Activated CD8-positive, alpha-beta memory T cell treated with anti-CD3 and anti-CD28 coated beads, Interleukin-2, amount 50 U/mL, for 48 hours (primary cell): ENCODE results near the gene FUBP3.

Experiments used
- DNase-seq: peaks from one replicate; pipeline ENCODE4 v3.0.0-alpha.2; 2020

FUBP3 gene, protein sequence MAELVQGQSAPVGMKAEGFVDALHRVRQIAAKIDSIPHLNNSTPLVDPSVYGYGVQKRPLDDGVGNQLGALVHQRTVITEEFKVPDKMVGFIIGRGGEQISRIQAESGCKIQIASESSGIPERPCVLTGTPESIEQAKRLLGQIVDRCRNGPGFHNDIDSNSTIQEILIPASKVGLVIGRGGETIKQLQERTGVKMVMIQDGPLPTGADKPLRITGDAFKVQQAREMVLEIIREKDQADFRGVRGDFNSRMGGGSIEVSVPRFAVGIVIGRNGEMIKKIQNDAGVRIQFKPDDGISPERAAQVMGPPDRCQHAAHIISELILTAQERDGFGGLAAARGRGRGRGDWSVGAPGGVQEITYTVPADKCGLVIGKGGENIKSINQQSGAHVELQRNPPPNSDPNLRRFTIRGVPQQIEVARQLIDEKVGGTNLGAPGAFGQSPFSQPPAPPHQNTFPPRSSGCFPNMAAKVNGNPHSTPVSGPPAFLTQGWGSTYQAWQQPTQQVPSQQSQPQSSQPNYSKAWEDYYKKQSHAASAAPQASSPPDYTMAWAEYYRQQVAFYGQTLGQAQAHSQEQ

DNA sequence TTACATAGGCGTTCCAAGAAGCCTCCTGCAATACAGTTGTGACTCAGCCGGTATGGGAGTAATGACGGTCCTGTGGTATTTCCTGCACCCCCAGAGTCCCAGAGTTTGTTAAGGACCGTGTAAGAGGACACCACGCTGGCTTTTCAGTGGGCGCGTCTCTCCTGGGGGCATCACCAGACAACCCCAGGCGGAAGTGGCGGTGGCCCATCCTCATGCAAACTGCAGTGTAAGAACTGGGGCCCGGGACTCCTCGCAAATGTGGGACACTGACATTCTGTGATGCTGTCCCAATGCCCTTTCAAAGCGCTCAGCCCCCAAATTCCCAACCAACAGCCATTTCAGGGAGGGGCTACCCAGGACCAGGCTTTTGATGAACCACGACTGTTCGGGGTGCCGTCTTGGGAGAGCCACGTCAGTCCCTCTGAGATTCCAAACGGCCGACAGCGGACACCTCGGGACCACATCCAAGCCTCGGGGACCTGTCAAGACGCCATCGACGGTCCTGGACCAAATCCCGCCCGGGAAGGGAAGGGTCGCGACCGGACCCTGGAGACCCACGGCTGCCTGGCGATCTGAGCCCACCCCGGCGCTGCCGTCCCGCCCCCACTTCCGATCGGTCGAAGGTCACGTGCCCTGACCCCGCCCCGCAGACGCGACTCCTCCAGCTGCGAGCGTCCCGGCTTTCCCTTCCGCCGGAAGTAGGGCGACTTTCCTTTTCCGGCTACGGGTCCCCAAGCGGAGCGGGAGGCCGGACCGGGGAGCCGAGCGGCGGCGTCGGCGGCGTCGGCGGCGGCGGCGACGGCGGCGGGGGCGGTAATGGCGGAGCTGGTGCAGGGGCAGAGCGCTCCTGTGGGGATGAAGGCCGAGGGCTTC, at the start of gene FUBP3:
FUBP3 (plus strand) TSS at position 713 of the 873 bp plus-strand sequence; CDS start at position 817, 104 bp downstream.
- peak; percentile 94 for DNase-seq

DNA sequence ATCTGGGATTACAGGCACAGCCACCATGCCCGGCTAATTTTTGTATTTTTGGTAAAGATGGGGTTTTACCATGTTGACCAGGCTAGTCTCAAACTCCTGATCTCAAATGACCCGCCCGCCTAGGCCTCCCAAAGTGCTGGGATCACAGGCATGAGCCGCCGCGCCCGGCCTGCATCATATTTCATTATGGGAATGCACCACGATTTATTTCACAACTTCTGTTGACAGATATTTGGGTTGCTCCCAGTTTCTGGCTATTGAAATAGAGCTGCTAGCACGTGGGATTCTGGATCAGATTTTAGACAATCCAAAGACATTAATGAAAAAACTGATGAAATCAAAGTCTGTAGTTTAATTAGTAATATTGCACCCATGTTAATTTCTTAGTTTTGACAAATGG, 48.4 kb upstream of the FUBP3 start:
- DNase-seq: no peak

DNA sequence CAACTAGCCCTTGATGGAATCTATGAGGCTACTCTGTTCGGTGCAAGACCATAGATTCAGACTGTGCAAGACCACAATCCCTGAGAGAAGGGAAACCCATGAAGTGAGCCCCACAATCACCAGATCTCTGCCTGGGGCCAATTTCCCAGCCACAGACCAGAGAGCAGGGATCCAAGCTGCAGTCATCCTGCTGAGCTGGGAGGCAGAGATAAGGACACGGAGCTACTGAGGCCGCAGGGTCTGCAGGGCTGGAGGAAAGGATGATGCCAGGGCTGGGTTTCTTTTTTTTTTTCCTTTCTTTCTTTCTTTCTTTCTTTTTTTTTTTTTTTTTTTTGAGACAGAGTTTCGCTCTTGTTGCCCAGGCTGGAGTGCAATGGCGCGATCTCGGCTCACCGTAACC, 47.7 kb upstream of the FUBP3 start:
- no peak for DNase-seq

DNA sequence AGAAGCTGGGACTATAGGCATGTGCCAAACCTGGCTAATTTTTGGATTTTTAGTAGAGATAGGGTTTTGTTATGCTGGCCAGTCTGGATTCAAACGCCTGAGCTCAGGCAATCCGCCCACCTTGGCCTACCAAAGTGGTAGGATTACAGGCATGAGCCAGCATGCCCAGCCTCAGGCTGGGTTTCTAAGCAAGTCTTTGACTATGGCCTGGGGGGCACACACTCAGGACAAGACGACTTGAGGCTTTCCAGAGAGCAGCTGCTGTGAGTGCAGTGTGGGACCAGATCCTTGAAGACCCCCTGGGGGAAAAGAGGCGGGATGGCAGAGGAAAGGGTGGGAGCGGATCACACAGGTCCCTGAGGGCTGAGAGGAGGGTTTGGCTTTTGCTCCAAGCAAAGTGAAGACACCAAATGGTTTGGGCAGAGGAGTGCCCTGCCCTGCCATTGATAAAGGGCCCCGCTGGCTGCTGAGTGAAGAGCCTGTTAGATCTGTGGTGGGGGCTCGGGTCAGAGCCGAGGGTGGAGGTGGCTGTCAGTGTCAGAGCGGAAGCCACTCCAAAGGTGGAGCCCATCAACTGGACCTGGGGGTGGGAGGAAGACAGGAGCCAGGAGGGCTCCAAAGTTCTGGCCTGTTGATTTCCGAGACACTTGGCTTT, 46.8 kb upstream of the FUBP3 start:
- no peak for DNase-seq

DNA sequence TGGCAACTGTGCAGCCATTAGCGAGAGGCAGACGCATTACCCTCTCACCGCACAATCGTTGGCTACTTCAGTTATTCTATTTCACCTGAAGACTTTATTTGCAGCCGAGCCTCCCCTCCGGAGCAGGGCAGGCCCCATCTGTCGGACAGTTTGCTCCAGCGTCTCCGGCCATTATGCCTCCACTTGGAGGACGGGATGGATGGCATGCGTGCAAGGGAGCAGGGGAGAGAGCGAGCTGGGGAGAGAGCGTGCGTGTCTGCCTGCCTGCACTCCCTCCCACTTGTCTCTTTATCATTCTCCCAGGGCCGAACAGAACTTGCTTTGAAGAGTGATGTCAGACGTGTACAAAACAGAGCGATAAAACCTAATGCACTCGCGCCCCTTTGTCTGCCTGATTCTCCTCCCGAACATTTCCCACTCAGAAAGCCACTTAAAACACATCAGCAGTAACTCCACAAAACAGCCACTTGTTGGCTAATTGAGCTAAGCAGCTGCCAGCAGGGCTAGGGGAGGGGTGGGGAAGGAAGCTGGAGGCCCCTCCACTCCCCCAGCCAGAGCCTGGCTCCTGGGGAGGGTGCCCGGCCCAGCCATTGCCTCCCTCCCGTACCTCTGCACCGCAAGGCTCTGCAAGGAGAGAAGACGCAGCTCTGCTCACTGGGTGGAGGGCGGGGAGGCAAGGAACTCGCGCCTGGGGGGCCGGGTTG, 43.4 kb upstream of the FUBP3 start:
- no peak for DNase-seq

DNA sequence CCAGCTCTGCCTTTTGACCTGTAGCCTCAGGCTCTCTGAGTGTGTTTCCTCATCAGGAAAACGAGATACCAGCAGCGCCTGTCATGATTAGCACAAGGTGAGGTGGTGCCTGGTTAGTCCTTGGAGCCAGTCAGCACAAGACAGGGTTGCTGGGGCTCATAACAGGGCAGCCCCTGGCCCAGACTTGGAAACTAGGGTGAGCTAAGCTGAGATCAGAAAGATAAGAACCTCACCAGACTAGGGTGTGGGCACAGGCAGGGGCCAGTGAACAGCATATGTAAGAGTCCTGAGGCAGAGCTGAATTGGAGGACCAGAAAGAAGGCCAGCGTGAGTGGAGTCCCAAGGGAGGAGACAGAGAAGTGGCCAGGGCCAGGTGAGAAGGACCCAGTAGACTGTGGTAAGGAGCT, 42.7 kb upstream of the FUBP3 start:
- no peak for DNase-seq

DNA sequence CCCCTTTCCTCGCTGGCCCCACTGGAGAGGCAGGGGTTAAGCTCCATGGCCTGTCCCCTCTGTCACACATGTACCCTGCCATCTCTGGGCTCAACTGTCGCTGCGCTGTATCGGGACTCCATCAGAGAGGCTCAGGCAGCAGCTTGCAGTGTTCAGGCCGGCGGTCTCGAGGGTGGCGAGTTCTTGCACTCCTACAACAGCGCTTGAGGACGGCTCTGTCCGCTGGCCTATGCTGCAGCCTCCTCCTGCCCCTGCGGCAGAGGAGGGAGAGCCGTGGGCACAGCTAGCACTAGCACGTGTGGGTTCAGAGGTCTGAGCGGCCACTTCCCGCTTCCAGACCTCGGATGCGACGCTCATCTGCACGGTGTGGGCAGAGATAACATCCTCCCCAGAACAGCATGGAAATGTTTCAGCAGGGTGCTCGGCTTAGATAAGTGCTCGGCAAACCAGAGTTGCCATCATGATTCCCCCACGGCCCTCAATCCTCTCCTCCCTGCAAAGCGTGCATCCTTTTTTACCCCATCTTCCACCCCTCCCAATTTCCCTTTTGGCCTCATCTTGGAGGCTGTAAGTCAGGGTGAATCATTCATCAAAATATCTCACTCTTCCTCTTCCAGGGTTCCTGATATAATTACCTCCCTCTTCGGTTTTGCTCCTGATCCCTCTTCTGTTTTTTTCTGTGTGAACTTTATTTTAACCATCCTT, 41.9 kb upstream of the FUBP3 start:
- DNase-seq: peak; percentile 55

DNA sequence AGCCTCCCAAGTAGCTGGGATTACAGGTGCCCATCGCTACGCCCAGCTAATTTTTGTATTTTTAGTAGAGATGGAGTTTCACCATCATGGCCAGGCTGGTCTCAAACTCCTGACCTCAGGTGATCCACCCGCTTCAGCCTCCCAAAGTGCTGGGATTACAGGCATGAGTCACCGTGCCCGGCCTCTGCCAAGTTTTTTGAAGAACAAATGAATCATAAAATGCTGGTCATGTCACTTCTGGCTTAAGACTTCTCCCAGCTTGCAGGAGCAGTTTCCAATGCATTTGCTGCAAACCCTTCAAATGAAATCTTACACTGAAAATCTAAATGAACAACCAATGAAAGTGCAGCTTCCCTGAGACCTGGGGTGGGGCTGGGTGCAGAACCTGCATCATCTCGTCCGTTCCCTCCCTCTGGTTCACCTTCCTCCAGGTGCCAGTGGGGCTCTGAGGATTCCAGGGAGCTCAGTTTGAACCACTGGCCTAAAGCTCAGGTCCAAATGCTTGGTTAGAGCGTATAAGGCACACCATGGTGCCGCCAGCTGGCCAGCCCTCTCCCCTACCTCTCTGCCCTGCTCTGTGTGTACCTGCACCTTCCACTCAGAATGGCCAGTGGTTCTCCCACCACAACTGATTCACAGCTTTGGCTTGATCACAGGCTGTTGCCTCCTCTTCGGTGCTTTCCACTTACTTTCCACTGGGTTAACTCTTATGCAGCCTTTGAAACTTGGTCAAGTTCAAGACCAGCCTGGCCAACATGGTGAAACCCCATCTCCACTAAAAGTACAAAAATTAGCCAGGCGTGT, 39.8 kb upstream of the FUBP3 start:
- no peak for DNase-seq

DNA sequence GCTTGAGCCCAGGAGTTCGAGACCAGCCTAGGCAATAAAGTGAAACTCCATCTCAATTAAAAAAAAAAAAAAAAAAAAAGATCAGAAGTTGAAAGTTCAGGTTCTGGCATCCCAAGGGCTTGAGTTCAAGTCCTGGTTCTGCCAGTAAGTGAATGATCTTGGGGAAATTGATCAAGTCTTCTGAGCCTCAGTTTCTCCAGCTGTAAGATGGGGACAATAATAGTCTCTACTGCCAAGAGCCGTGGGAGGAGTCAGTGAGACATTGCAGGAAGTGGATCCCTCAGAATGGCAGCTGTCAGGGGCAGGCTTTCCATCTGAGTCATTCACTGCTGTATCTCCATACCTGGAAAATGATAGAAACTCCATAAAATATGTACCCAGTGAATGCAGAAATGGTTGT, 37.8 kb upstream of the FUBP3 start:
- DNase-seq: no peak

DNA sequence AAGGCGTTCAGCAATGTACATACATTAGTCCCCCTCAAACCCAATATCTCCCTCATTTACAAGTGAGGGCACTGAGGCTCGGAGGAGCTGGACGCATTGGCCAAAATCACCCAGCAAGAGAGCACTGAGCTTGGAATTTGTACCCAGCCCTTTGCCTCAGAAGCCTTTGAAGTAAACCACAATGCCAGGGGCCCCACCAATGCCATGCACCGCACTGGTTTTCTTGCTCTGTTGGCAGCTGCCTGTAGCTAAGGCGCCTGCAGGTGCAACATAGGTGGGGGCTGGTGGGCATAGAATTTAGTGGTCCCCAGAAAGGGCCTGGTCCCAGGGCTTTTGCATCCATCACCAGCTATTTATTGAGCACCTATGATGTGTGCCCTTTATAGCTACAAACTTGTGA, 37.3 kb upstream of the FUBP3 start:
- no peak for DNase-seq

DNA sequence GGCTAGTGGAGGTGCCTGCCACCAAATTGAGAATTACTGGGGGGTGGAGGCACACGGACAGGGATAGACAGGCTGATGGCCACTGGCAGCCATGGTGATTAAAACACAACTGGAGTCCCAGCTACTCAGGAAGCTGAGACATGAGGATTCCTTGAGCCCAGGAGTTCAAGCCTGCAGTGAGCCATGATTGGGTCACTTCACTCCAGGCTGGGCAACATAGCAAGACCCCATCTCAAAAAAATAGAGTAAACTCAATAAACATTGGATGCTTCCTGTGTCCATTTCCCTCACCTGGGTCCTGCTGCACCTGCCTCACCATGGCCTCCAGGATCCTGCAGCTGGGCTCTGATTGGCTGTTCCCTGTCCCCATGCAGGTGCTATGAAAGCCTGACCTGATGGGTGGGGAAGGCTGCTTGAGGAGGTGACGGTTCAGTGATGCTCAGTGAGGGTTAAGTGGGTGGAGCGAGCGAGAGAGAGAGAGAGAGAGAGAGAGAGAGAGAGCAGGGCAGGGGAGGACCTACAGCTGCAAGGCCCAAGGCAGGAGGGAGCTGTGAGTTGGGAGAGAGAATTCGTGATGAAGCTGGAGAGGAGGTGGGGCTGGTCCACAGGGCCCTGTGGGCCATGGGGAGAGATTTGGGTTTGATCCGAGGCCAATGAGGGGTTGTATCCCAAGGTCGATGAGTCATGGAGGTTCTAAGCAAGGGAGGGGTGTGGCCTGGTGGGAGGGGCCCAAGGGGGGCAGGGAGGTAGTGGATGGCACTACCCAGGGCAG, 36.7 kb upstream of the FUBP3 start:
- no peak for DNase-seq

DNA sequence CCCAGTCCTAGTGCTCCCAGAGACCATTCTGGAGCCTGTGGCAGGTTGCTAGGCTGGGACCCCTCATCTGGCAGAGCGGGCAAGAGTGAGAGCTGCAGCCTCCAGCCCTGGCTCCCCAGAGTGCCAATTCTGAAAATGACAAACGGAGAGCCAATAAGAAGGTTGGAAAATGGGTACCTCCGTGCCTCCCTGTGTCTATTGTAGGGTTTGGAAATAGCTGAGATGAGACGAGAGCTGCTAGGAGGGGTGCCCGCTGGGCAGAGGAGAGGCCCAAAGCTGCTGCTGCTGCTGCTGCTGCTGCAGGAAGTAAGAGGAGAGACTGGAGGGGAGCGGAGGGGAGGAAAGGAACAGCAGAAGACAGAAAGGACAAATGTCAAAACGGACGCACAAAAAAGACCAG, 36.0 kb upstream of the FUBP3 start:
- no peak for DNase-seq

DNA sequence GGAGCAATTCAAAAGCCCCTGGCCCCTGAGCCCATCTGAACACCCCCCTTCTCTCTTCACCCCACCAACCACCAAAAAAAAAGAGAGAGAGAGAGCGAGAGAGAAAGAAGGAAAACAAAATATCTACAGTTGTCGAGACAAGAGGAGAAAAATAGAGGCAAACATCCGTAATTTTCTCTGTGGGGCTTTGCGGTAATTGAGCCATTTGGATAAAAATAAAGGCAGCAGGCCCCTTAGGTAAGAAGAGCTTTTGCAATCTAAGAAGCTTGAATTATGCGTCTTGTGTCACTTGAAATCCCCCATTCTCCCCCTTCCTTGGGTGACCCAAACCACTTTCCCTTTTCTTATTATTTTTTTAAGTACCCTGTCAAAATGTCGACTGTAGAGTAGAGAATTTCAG, 35.5 kb upstream of the FUBP3 start:
- no peak for DNase-seq

DNA sequence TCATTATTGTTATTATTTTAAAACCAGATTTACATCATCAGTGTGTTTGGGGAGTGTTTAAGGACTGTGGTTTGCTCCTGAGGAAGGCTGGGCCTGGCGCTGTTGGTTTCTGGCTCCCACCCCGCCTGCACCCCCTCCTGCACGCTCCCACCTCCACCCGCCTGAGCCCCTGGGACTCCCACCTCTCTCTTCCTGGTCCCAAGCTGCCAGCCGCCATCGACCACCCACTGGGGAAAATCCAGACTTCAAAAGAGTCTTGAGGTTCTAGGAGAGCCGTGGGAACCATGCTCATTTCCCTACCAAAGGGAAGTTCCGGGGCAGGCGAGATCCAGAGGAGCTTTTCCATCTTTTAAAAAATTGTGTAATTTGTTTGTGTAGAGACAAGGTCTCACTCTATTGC, 35.0 kb upstream of the FUBP3 start:
- DNase-seq: no peak

DNA sequence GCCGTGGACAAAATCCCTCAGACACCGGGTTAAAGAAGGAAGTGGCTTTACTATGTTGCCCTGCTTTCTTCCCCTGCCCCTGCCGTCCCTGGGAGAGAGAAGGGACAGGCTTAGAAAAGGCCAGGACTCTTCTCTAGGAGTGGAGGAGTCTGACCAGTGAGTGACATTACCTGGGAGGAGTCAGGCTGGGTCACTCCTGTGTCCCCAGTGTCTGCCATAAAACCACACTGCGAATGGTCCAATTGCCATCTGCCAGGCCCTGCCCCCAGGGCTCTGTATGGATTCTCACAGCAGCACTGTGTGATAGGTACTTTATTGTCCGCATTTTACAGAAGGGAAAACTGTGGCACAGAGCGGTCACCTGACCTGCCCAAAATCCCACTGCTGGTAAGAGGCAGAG, 31.3 kb upstream of the FUBP3 start:
- no peak for DNase-seq

DNA sequence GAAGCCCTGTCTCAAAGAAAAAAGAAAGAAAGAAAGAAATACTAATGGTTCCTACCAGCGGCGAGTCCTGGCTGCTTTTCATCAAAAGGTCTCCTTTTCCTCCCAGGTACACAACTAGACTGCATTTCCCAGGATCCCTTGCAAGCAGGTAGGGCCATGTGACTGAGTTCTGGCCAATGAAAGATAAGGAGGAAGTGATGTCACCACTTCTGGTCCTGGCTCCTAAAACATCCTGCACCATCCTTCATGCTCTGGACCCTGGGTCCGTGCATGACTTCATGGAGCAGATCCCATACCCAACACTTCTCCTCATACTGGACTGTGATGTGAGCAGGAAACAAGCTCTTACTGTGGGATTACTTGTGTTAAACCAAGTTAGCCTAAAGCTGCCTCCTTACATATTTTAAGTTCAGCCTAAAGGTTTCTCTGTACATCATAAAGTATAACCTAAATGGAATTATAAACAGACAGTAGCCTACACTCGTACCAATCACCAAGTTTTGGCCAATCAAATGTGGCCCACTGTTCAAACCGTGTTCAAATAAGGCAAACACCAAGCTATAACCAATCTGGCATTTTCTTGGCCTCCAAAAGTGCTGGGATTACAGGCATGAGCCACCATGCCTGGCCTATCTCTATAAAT, 30.2 kb upstream of the FUBP3 start:
- no peak for DNase-seq

DNA sequence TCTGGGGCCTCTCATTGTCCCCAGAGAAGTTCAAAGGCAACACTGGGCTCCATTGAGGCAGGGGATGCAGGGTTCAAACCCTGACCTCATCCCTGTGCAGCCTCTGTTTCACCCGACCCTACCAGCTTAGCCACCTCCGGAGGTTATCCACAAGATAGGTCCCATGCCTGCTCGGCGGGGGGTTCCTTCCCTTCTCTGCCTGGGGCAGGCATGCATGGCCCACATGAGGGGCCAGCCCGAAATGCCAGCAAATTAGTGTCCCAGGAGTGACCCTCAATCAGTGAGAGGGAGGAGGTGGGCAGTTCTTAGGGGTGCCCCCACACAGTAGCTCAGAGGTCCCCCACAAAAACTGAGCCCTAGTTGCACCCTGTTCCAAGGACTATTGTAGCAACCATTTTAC, 24.8 kb upstream of the FUBP3 start:
- DNase-seq: no peak

DNA sequence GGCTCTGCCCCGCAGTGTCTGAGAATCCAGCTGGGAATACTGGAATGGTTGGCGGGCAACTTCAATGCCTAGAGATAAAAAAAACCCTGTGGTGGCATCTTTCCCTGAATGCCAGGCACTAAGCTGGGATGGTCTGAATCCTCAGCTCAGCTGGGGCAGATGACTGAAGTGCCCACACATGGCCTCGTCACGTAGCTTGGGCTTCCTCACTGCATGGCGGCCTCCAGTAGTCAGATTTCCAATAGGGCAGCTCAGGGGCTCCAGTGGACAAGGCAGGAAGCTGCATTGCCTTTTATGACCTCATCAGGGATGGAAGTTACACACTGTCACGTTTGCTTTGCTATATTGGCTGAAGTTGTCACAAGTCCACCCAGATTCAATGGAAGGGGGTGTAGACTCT, 24.3 kb upstream of the FUBP3 start:
- no peak for DNase-seq

DNA sequence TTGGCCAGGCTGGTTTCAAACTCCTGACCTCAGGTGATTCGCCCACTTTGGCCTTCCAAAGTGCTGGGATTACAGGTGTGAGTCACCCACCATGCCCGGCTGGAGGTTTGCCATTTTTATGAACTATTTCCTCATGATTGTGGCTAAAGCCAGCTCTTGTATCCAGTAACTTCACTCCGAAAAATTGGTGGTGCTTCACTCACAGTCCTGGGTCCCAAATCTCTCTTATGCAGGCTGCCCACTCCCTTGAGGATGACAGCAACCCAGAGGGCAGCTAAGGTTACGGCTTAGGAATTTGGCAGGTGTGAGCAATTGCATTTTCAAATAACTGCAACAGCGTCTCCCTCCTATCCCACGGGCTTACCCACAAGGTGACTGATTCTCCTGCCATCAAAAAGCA, 23.4 kb upstream of the FUBP3 start:
- DNase-seq: no peak
